ENCODE data around the gene ZNF546.
"Not testable (repeated sequence)": the region's sequence is repeated elsewhere in the genome, so short reads cannot be mapped to it uniquely, and the experiment has no call there.

The ZNF546 gene

GRCh38 chr19:40023969-40024368, 27.1 kb downstream of the ZNF546 start:
- POLR2A ChIA-PET = no interaction called here
- no peak overlapping the region for H3K4me3 ChIP-seq (ENCODE audit: control insufficient read depth in 1 of 7, extremely low read depth in 1 of 7, insufficient read depth in 4 of 7, low read depth in 2 of 7, low read length in 6 of 7)
- 89% methylated on average over 3 of the region's 3 CpGs for WGBS (ENCODE audit: insufficient coverage)

GRCh38 chr19:40025938-40026596, 29.2 kb downstream of the ZNF546 start:
- POLR2A ChIA-PET = no interaction called here
- H3K4me1 ChIP-seq (ENCODE audit: control extremely low read depth in 1 of 4, control insufficient read depth in 4 of 4, insufficient read depth in 4 of 4, low read length in 3 of 4) = no peaks in the 10 kb centered on the region
- CTCF ChIA-PET = no interaction called here
- H3K36me3 ChIP-seq (ENCODE audit: control insufficient read depth in 4 of 4, insufficient read depth in 4 of 4, low read length in 3 of 4) = no peaks in the 10 kb centered on the region
- peaks cover 13 to 73% (median 46%) of the 10 kb centered on the region in 5 experiments for H3K9me3 ChIP-seq (ENCODE audit: control extremely low read depth in 1 of 5, control insufficient read depth in 4 of 5, insufficient read depth in 2 of 5, low read depth in 1 of 5, low read length in 4 of 5)
- WGBS (ENCODE audit: insufficient coverage) = no CpG with 5 or more reads among the region's 4 CpGs
- H3K4me3 ChIP-seq (ENCODE audit: control insufficient read depth in 1 of 7, extremely low read depth in 1 of 7, insufficient read depth in 4 of 7, low read depth in 2 of 7, low read length in 6 of 7) = no peak overlapping the region
- no peak for DNase-seq
- no peak overlapping the region for H3K27ac ChIP-seq (ENCODE audit: insufficient read depth in 1 of 2, low read depth in 1 of 2, low read length in 2 of 2, poor library complexity in 1 of 2, severe bottlenecking in 2 of 2)
- no peaks in the 10 kb centered on the region for H3K27me3 ChIP-seq (replicated peaks in 2 of 5; ENCODE audit: control insufficient read depth in 4 of 5, insufficient read depth in 5 of 5, low read length in 4 of 5)

More at GRCh38 chr19:40023969-40024368, 27.1 kb downstream of the ZNF546 start:
- Histone ChIP-seq H3K36me3 (ENCODE audit: control insufficient read depth in 4 of 4, insufficient read depth in 4 of 4, low read length in 3 of 4) (no peaks in the 10 kb centered on the region), H3K27ac (ENCODE audit: insufficient read depth in 1 of 2, low read depth in 1 of 2, low read length in 2 of 2, poor library complexity in 1 of 2, severe bottlenecking in 2 of 2) (no peak overlapping the region), H3K27me3 (replicated peaks in 2 of 5; ENCODE audit: control insufficient read depth in 4 of 5, insufficient read depth in 5 of 5, low read length in 4 of 5) (no peaks in the 10 kb centered on the region), H3K4me1 (ENCODE audit: control extremely low read depth in 1 of 4, control insufficient read depth in 4 of 4, insufficient read depth in 4 of 4, low read length in 3 of 4) (no peaks in the 10 kb centered on the region), H3K9me3 (ENCODE audit: control extremely low read depth in 1 of 5, control insufficient read depth in 4 of 5, insufficient read depth in 2 of 5, low read depth in 1 of 5, low read length in 4 of 5) (peaks cover 9 to 58% (median 40%) of the 10 kb centered on the region in 5 experiments)
- no peak for DNase-seq
- CTCF ChIA-PET = no interaction called here

- DNase-seq = no peak
- ChIA-PET POLR2A (no interaction called here), CTCF (interaction anchor here (0.6 kb wide), 1 partner anchor 23 kb away, joined by 3 read pairs; no protein-coding TSS in a partner anchor)
- H3K27me3 ChIP-seq (replicated peaks in 2 of 5; ENCODE audit: control insufficient read depth in 4 of 5, insufficient read depth in 5 of 5, low read length in 4 of 5) = no peaks in the 10 kb centered on the region
- H3K4me3 ChIP-seq (ENCODE audit: control insufficient read depth in 1 of 7, extremely low read depth in 1 of 7, insufficient read depth in 4 of 7, low read depth in 2 of 7, low read length in 6 of 7) = no peak overlapping the region
- no CpG with 5 or more reads among the region's 5 CpGs for WGBS (ENCODE audit: insufficient coverage)
- H3K9me3 ChIP-seq (ENCODE audit: control extremely low read depth in 1 of 5, control insufficient read depth in 4 of 5, insufficient read depth in 2 of 5, low read depth in 1 of 5, low read length in 4 of 5) = peaks cover 13 to 77% (median 48%) of the 10 kb centered on the region in 5 experiments
- H3K36me3 ChIP-seq (ENCODE audit: control insufficient read depth in 4 of 4, insufficient read depth in 4 of 4, low read length in 3 of 4) = no peaks in the 10 kb centered on the region
- no peak overlapping the region for H3K27ac ChIP-seq (ENCODE audit: insufficient read depth in 1 of 2, low read depth in 1 of 2, low read length in 2 of 2, poor library complexity in 1 of 2, severe bottlenecking in 2 of 2)
- H3K4me1 ChIP-seq (ENCODE audit: control extremely low read depth in 1 of 4, control insufficient read depth in 4 of 4, insufficient read depth in 4 of 4, low read length in 3 of 4) = no peaks in the 10 kb centered on the region
Observed at GRCh38 chr19:40026597-40026970, 29.7 kb downstream of the ZNF546 start.

- ChIA-PET POLR2A (no interaction called here), CTCF (no interaction called here)
- no peaks in the 10 kb centered on the region for H3K27me3 ChIP-seq (replicated peaks in 2 of 5; ENCODE audit: control insufficient read depth in 4 of 5, insufficient read depth in 5 of 5, low read length in 4 of 5)
- no peak overlapping the region for H3K4me3 ChIP-seq (ENCODE audit: control insufficient read depth in 1 of 7, extremely low read depth in 1 of 7, insufficient read depth in 4 of 7, low read depth in 2 of 7, low read length in 6 of 7)
- no peak overlapping the region for H3K27ac ChIP-seq (ENCODE audit: insufficient read depth in 1 of 2, low read depth in 1 of 2, low read length in 2 of 2, poor library complexity in 1 of 2, severe bottlenecking in 2 of 2)
- no peaks in the 10 kb centered on the region for H3K4me1 ChIP-seq (ENCODE audit: control extremely low read depth in 1 of 4, control insufficient read depth in 4 of 4, insufficient read depth in 4 of 4, low read length in 3 of 4)
- no peak for DNase-seq
- peaks cover 0 to 14% (median 3%) of the 10 kb centered on the region in 4 experiments for H3K36me3 ChIP-seq (ENCODE audit: control insufficient read depth in 4 of 4, insufficient read depth in 4 of 4, low read length in 3 of 4)
- H3K9me3 ChIP-seq (ENCODE audit: control extremely low read depth in 1 of 5, control insufficient read depth in 4 of 5, insufficient read depth in 2 of 5, low read depth in 1 of 5, low read length in 4 of 5) = peaks cover 12 to 69% (median 35%) of the 10 kb centered on the region in 5 experiments
- WGBS (ENCODE audit: insufficient coverage) = no CpG with 5 or more reads among the region's 2 CpGs
Observed at GRCh38 chr19:40033989-40034560, 37.2 kb downstream of the ZNF546 start.

- H3K27me3 ChIP-seq (replicated peaks in 2 of 5; ENCODE audit: control insufficient read depth in 4 of 5, insufficient read depth in 5 of 5, low read length in 4 of 5) = no peaks in the 10 kb centered on the region
- no CpG with 5 or more reads among the region's 4 CpGs for WGBS (ENCODE audit: insufficient coverage)
- H3K4me3 ChIP-seq (ENCODE audit: control insufficient read depth in 1 of 7, extremely low read depth in 1 of 7, insufficient read depth in 4 of 7, low read depth in 2 of 7, low read length in 6 of 7) = no peak overlapping the region
- POLR2A ChIA-PET = no interaction called here
- H3K9me3 ChIP-seq (ENCODE audit: control extremely low read depth in 1 of 5, control insufficient read depth in 4 of 5, insufficient read depth in 2 of 5, low read depth in 1 of 5, low read length in 4 of 5) = peaks cover 7 to 56% (median 30%) of the 10 kb centered on the region in 5 experiments
- no peaks in the 10 kb centered on the region for H3K4me1 ChIP-seq (ENCODE audit: control extremely low read depth in 1 of 4, control insufficient read depth in 4 of 4, insufficient read depth in 4 of 4, low read length in 3 of 4)
- no peak for DNase-seq
- peaks cover 0 to 14% (median 3%) of the 10 kb centered on the region in 4 experiments for H3K36me3 ChIP-seq (ENCODE audit: control insufficient read depth in 4 of 4, insufficient read depth in 4 of 4, low read length in 3 of 4)
- CTCF ChIA-PET = no interaction called here
- H3K27ac ChIP-seq (ENCODE audit: insufficient read depth in 1 of 2, low read depth in 1 of 2, low read length in 2 of 2, poor library complexity in 1 of 2, severe bottlenecking in 2 of 2) = no peak overlapping the region
Observed at GRCh38 chr19:40035996-40036395, 39.1 kb downstream of the ZNF546 start.

GRCh38 chr19:40038047-40038446, 41.2 kb downstream of the ZNF546 start:
- H3K4me1 ChIP-seq (ENCODE audit: control extremely low read depth in 1 of 4, control insufficient read depth in 4 of 4, insufficient read depth in 4 of 4, low read length in 3 of 4); POLR2A ChIA-PET; H3K27me3 ChIP-seq (replicated peaks in 2 of 5; ENCODE audit: control insufficient read depth in 4 of 5, insufficient read depth in 5 of 5, low read length in 4 of 5); H3K27ac ChIP-seq (ENCODE audit: insufficient read depth in 1 of 2, low read depth in 1 of 2, low read length in 2 of 2, poor library complexity in 1 of 2, severe bottlenecking in 2 of 2); CTCF ChIA-PET; H3K4me3 ChIP-seq (ENCODE audit: control insufficient read depth in 1 of 7, extremely low read depth in 1 of 7, insufficient read depth in 4 of 7, low read depth in 2 of 7, low read length in 6 of 7); DNase-seq: not testable (repeated sequence)
- H3K36me3 ChIP-seq (ENCODE audit: control insufficient read depth in 4 of 4, insufficient read depth in 4 of 4, low read length in 3 of 4) = peaks cover 0 to 15% (median 3%) of the 10 kb centered on the region in 4 experiments
- no CpG with 5 or more reads among the region's 3 CpGs for WGBS (ENCODE audit: insufficient coverage)
- H3K9me3 ChIP-seq (ENCODE audit: control extremely low read depth in 1 of 5, control insufficient read depth in 4 of 5, insufficient read depth in 2 of 5, low read depth in 1 of 5, low read length in 4 of 5) = peaks cover 4 to 45% (median 28%) of the 10 kb centered on the region in 5 experiments

- Histone ChIP-seq H3K9me3 (ENCODE audit: control extremely low read depth in 1 of 5, control insufficient read depth in 4 of 5, insufficient read depth in 2 of 5, low read depth in 1 of 5, low read length in 4 of 5) (peaks cover 4 to 43% (median 20%) of the 10 kb centered on the region in 5 experiments), H3K36me3 (ENCODE audit: control insufficient read depth in 4 of 4, insufficient read depth in 4 of 4, low read length in 3 of 4) (peaks cover 16 to 37% (median 25%) of the 10 kb centered on the region in 4 experiments)
- POLR2A ChIA-PET; DNase-seq; H3K4me1 ChIP-seq (ENCODE audit: control extremely low read depth in 1 of 4, control insufficient read depth in 4 of 4, insufficient read depth in 4 of 4, low read length in 3 of 4); H3K27me3 ChIP-seq (replicated peaks in 2 of 5; ENCODE audit: control insufficient read depth in 4 of 5, insufficient read depth in 5 of 5, low read length in 4 of 5); H3K4me3 ChIP-seq (ENCODE audit: control insufficient read depth in 1 of 7, extremely low read depth in 1 of 7, insufficient read depth in 4 of 7, low read depth in 2 of 7, low read length in 6 of 7); CTCF ChIA-PET; H3K27ac ChIP-seq (ENCODE audit: insufficient read depth in 1 of 2, low read depth in 1 of 2, low read length in 2 of 2, poor library complexity in 1 of 2, severe bottlenecking in 2 of 2): not testable (repeated sequence)
- no CpG with 5 or more reads among the region's 1 CpG for WGBS (ENCODE audit: insufficient coverage)
Observed at GRCh38 chr19:40041718-40042117, 44.9 kb downstream of the ZNF546 start.
